Smooth muscle cell (in vitro differentiated cells): ENCODE results near the gene ZNF609. TPM values are rescaled to one million over a fixed set of nuclear protein-coding genes. Genes with fewer than 3 reads are reported as not detected.

Experiments
- DNase-seq: peaks from one replicate; lab custom pipeline; 2025; ENCODE audit not compliant: unreplicated experiment; lab: John Stamatoyannopoulos, UW
- H2AFZ ChIP-seq: fragments of 200-600 bp; sonication (generic); 2 replicates; pipeline ENCODE4 v1.6.0; 2016; ENCODE audit warnings: antibody characterized with exemption, low read depth, mild to moderate bottlenecking
- H3F3A ChIP-seq: fragments of 200-600 bp; sonication (generic); 2 replicates; pipeline ENCODE4 v1.6.0; 2017; ENCODE audit warnings: antibody characterized with exemption, low read depth
- H3K27ac ChIP-seq: fragments of 200-600 bp; sonication (generic); 2 replicates; pipeline ENCODE4 v1.5.1; 2016; ENCODE audit warnings: low read depth, mild to moderate bottlenecking
- H3K27me3 ChIP-seq: fragments of 200-600 bp; sonication (generic); 2 replicates; pipeline ENCODE4 v1.6.1; 2016; ENCODE audit warnings: low read depth, mild to moderate bottlenecking
- H3K36me3 ChIP-seq: fragments of 200-600 bp; sonication (generic); 2 replicates; pipeline ENCODE4 v1.5.1; 2016; ENCODE audit warnings: low read depth
- H3K4me1 ChIP-seq: fragments of 200-600 bp; sonication (generic); 2 replicates; pipeline ENCODE4 v1.5.1; 2016; ENCODE audit warnings: low read depth
- H3K4me2 ChIP-seq: fragments of 200-600 bp; sonication (generic); 2 replicates; pipeline ENCODE4 v1.6.0; 2016; ENCODE audit warnings: mild to moderate bottlenecking
- H3K4me3 ChIP-seq: fragments of 200-600 bp; sonication (generic); 2 replicates; pipeline ENCODE4 v1.5.1; 2016; ENCODE audit warnings: mild to moderate bottlenecking
- H3K79me2 ChIP-seq: fragments of 200-600 bp; sonication (generic); 2 replicates; pipeline ENCODE4 v1.6.0; 2016; ENCODE audit warnings: low read depth, mild to moderate bottlenecking
- H3K9ac ChIP-seq: fragments of 200-600 bp; sonication (generic); 2 replicates; pipeline ENCODE4 v1.6.0; 2016; ENCODE audit warnings: low read depth
- H3K9me3 ChIP-seq: fragments of 200-600 bp; sonication (generic); replicated peaks from 2 replicates; pipeline ENCODE4 v1.5.1; 2016; ENCODE audit warnings: low read depth
- H4K20me1 ChIP-seq: fragments of 200-600 bp; sonication (generic); 2 replicates; pipeline ENCODE4 v1.6.0; 2016; ENCODE audit warnings: low read depth
- CTCF ChIP-seq: fragments of 200-600 bp; sonication (generic); IDR thresholded peaks from 2 replicates; pipeline ENCODE4 v1.5.1; 2017; ENCODE audit warnings: borderline replicate concordance, mild to moderate bottlenecking, antibody characterized with exemption; ENCODE audit not compliant: insufficient read depth, poor library complexity, severe bottlenecking
- WGBS: methylation state at CpG from one replicate; pipeline ENCODE4 v1.1.7; 2016; ENCODE audit warnings: low lambda C conversion rate; 5-methylcytosine and 5-hydroxymethylcytosine counted together
- polyA plus RNA-seq: library from polyadenylated mRNA; unstranded; fragments of >200 nt; fragmentation: Nextera tagmentation; extraction: Ambion mirVana; gene quantifications from 2 replicates; pipeline ENCODE4 v1.2.1, GENCODE V29; 2016
- total RNA-seq: library from RNA; depleted of rRNA; stranded (reverse); fragments of >200 nt; gene quantifications from 2 replicates; pipeline ENCODE4 v1.2.3, GENCODE V29; 2014

The ZNF609 gene
- total and polyA plus RNA-seq, 2 experiments from 2014 or later, result 9.9 to 15.6 TPM

- Histone ChIP-seq H3K27me3 (no peaks in the 10 kb centered on the region), H3F3A (no peaks in the 10 kb centered on the region), H3K9me3 (no peaks in the 10 kb centered on the region), H3K79me2 (peaks cover 79% of the 10 kb centered on the region), H4K20me1 (peaks cover 96% of the 10 kb centered on the region), H3K4me2 (no peak overlapping the region), H3K36me3 (no peaks in the 10 kb centered on the region), H3K27ac (no peak overlapping the region), H3K9ac (no peak overlapping the region), H3K4me1 (no peaks in the 10 kb centered on the region), H2AFZ (no peak overlapping the region), H3K4me3 (no peak overlapping the region)
- no peak for TF ChIP-seq CTCF
- no peak for DNase-seq
- WGBS, result 100% methylated on average over 9 of the region's 9 CpGs
Observed at GRCh38 chr15:64515825-64516224, 55.4 kb downstream of the ZNF609 start.

GRCh38 chr15:64519897-64520296, 59.5 kb downstream of the ZNF609 start:
- Histone ChIP-seq H3K4me2 (no peak overlapping the region), H3K4me3 (no peak overlapping the region), H2AFZ (no peak overlapping the region), H3K27ac (no peak overlapping the region), H3K36me3 (no peaks in the 10 kb centered on the region), H4K20me1 (peaks cover 98% of the 10 kb centered on the region), H3K79me2 (peaks cover 68% of the 10 kb centered on the region), H3K27me3 (no peaks in the 10 kb centered on the region), H3F3A (peaks cover 3% of the 10 kb centered on the region), H3K9ac (no peak overlapping the region), H3K9me3 (no peaks in the 10 kb centered on the region), H3K4me1 (peaks cover 11% of the 10 kb centered on the region)
- peak; percentile 6 for TF ChIP-seq CTCF
- DNase-seq, result no peak

- no peaks in the 10 kb centered on the region for H3K27me3 ChIP-seq
- peaks cover 3% of the 10 kb centered on the region for H3F3A ChIP-seq
- WGBS, result 76% methylated on average over 1 of the region's 1 CpG
- H3K79me2 ChIP-seq, result peaks cover 74% of the 10 kb centered on the region
- peak overlapping the region; percentile 17 for H3K27ac ChIP-seq
- H3K4me2 ChIP-seq, result peak overlapping the region; percentile 51
- TF ChIP-seq CTCF, result no peak
- no peak overlapping the region for H3K9ac ChIP-seq
- DNase-seq, result no peak
- H2AFZ ChIP-seq, result no peak overlapping the region
- no peaks in the 10 kb centered on the region for H3K9me3 ChIP-seq
- no peaks in the 10 kb centered on the region for H3K36me3 ChIP-seq
- H4K20me1 ChIP-seq, result peaks cover 98% of the 10 kb centered on the region
- peaks cover 11% of the 10 kb centered on the region for H3K4me1 ChIP-seq
- no peak overlapping the region for H3K4me3 ChIP-seq
Observed at GRCh38 chr15:64521201-64521600, 60.8 kb downstream of the ZNF609 start.

- Histone ChIP-seq H3F3A (peaks cover 3% of the 10 kb centered on the region), H3K9me3 (no peaks in the 10 kb centered on the region), H3K27me3 (no peaks in the 10 kb centered on the region), H3K4me2 (peak overlapping the region; percentile 51), H3K79me2 (peaks cover 70% of the 10 kb centered on the region), H2AFZ (no peak overlapping the region), H3K9ac (no peak overlapping the region), H3K4me3 (no peak overlapping the region), H4K20me1 (peaks cover 98% of the 10 kb centered on the region), H3K4me1 (peaks cover 11% of the 10 kb centered on the region), H3K27ac (peak overlapping the region; percentile 17), H3K36me3 (no peaks in the 10 kb centered on the region)
- no peak for TF ChIP-seq CTCF
- no peak for DNase-seq
- WGBS, result 5% methylated on average over 3 of the region's 3 CpGs
Observed at GRCh38 chr15:64521726-64522164, 61.4 kb downstream of the ZNF609 start.
